HG02870 (cell line): ENCODE results near the gene SSBP4.
"Not testable (repeated sequence)": the region's sequence is repeated elsewhere in the genome, so short reads cannot be mapped to it uniquely, and the experiment has no call there.

ENCODE experiments used
- ATAC-seq: cut with Tn5 transposase; IDR thresholded peaks from one replicate; pipeline ENCODE4 v1.9.1; 2021; ENCODE audit warnings: mild to moderate bottlenecking, moderate library complexity; ENCODE audit not compliant: unreplicated experiment

Gene SSBP4

DNA sequence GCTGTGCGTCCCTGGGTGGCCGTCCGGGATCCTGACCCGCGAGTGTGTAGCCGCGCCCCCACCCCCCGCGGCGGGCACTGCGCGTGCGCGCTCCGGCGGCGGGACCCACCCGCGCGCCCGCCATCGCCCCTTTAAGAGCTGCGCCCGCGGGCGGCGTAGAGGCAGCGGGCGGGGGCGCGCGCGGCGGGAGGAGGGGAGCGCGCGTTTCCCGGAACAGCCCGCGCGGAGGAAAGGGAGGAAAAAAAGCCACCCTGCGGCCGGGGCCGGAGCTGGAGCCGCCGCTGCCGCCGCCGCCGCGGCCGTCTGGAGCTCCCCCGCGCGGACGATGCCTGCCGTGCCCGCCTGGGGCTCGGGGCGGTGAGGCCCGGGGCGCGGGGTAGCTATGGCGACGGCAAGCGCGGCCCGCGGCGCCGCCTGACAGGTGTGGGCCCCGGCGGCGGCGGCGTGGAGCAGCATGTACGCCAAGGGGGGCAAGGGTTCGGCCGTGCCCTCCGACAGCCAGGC lies at the start of gene SSBP4:
TSS of gene SSBP4 (plus strand) at position 204 of the 504 bp plus-strand sequence. CDS start at position 455, 251 bp downstream.
- ATAC-seq, result no peak

DNA sequence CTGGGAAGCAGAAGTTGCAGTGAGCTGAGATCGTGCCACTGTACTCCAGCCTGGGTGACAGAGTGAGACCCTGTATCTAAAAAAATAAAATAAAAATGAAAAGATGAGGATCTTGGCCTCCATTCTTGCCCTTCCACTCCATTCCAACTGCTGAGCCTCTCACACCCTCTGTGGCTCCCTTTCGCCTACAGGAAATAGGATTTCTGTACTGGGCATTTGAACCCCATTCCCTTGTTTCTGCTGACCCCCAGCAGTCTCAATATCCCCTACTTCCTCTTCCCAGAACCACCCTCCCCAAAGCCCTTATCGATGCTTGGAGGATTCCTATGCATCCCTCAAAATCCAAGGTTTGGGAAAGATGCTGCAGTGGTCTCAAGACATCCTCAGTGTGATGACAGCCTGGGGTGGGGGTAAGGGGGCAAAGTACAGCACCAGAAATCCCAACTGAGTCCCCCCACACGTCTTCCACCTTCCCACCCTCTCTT lies 45.7 kb upstream of the SSBP4 start:
- no peak for ATAC-seq

DNA sequence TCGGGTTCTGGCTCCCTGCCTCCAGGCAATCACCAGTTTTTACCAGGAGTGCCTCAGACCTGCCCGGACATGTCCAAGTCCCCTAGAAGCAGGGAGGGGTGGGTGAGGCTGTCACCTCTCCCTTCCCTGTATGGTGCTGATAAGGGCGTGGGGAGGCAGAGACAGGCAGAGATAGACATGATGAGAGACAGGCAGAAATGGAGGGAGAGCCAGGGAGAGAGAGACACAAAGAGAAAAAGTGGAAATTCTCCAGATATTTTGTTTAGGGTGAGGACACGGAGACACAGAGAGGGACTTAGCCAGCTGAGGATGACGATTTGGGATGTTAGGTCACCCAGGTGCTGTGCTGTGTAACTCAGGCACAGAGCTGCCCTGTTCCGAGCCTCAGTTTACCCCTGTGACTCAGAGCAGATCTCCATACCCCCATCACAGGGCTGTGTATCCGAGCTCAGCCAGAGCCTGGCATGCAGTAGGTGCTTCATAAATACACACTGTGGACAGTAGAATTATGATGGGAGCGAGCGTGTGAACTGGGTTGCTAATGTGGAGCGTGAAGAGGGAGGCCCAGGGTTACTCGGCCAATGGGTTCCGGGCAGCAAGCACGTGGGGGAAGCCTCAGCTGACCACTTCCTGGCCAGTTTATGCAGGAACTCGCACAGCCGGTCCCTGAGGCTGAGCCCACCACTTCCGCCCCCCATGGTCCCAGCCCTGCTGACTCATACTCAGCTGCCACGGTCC lies 45.1 kb upstream of the SSBP4 start:
- peak; percentile 84 for ATAC-seq

DNA sequence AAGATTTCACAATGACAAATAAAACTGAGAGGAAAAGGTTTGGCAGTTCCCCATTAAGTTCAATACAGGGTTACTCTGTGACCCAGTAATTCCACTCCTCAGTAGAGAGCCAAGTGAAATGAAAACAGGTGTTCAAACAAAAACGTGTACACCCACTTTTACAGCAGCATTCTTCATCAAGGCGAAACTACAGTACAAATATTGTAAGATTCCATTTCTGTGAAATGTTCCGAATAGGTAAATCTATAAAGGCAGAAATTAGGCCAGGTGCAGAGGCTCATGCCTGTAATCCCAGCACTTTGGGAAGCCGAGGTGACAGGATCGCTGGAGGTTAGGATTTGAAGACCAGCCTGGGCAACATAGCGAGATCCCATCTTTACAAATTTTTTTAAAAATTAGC lies 42.2 kb upstream of the SSBP4 start:
- no peak for ATAC-seq

DNA sequence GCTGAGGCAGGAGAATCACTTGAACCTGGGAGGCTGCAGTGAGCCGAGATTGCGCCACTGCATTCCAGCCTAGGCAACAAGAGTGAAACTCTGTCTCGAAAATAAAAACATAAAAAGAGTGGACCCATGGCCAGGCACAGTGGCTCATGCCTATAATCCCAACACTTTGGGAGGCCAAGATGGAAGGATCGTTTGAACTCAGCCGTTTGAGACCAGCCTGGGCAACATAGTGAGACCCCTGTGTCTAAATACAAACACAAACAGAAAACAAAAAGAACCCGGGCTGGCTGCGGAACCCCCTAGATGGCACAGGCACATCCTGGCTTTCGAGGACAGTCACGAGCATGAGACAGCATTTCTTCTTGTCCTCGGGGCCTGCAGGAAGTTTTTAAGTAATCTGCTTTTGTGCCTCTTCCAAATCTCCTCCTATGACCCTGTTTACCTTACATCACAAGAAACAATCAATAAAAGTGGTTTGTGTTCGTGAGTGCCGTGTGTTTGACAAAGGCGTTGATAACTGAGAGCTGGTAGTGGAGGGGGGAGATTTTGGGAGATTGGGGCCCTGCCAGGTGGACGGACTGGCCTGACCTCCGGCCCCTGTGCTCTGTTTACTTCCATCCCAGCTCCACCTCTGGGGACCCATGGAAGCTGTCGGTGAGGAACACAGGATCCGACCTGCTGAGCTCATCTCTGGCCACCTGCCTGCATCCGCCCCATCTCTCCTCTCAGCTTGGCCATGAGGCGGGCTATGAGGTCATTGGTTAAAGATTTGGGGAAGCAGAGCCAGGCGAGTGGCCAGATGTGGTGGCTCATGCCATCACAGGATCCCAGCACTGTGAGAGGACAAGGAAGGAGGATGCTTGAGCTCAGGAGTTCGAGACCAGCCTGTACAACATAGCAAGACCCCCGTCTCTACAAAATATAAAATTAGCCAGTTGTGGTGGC lies 39.1 kb upstream of the SSBP4 start:
- ATAC-seq, result no peak

DNA sequence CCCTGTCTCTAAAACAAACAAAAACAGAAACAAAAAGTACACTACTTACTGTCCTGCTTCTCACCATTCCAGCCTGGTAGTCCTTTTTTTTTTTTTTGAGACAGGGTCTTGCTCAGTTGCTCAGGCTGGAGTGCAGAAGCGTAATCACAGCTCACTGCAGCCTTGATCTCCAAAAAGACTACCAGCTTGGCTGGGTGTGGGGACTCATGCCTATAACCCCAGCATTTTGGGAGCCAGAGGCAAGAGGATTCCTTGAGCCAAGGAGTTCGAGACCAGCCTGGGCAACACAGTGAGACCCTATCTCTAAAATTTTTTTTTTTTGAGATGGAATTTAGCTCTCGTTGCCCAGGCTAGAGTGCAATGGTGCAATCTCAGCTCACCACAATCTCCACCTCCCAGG lies 38.4 kb upstream of the SSBP4 start:
- no peak for ATAC-seq

DNA sequence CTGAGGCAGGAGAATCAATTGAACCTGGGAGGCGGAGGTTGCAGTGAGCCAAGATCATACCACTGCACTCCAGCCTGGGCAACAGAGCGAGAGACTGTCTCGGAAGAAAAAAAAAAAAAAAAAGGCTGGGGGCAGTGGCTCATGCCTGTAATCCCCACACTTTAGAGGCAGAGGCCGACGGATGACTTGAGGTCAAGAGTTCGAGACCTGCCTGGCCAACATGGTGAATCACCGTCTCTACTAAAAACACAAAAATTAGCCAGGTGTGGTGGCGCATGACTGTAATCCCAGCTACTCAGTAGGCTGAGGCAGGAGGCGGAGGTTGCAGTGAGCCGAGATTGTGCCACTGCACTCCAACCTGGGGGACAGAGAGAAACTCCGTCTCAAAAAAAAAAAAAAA lies 35.6 kb upstream of the SSBP4 start:
- ATAC-seq, result not testable (repeated sequence)

DNA sequence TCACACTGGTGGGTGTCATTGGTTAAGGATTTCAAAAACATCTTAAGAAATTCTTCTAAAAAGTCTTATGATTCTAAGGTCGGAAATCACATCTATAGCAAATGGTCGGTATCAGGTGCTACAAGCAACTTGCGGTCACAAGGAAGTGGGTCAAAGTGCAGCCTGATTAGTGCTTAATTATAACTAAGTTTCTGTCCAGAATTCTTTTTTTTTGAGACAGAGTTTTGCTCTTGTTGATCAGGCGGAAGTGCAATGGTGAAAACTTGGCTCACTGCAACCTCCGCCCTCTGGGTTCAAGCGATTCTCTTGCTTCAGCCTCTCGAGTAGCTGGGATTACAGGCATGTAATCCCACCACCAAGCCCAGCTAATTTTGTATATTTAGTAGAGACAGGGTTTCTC lies 34.4 kb upstream of the SSBP4 start:
- no peak for ATAC-seq

DNA sequence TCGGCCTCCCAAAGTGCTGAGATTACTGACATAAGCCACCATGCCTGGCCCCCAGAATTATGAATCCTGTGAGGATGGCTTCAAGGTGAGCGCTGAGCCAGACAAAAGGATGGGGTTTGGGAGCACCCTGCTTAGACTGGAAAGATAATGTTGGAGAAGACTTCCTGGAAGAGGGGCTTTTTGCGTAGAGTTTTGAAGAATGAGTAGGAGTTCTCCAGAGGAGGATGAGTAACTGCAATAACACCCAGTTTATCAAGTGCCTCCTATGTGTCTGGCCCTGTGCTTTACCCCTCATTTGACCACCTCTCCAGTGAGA lies 33.9 kb upstream of the SSBP4 start:
- ATAC-seq, result no peak

DNA sequence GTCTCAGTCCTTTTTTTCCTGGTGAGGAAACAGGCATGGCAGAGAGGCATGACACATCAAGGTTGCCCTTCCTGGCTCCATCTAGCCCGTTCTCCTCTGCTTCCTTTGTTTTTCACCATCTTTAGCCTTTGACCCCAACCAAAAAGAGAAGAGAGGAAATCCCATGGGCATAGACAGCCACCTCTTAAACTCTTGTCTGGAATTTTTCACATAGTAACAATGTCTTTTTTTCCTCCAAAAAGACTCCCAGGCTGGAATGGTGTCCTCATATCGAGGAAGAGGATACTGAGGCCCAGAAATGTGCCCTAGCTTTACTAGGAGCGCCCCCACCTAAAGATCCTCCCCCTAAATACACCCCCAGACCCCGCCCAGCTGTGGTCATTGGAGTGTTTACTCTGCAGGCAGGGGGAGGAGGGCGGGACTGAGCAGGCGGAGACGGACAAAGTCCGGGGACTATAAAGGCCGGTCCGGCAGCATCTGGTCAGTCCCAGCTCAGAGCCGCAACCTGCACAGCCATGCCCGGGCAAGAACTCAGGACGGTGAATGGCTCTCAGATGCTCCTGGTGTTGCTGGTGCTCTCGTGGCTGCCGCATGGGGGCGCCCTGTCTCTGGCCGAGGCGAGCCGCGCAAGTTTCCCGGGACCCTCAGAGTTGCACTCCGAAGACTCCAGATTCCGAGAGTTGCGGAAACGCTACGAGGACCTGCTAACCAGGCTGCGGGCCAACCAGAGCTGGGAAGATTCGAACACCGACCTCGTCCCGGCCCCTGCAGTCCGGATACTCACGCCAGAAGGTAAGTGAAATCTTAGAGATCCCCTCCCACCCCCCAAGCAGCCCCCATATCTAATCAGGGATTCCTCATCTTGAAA lies 33.3 kb upstream of the SSBP4 start, which contains the start of gene GDF15:
TSS of gene GDF15 (plus strand) at position 484 of the 868 bp plus-strand sequence. CDS start at position 516, 32 bp downstream.
- ATAC-seq, result no peak

DNA sequence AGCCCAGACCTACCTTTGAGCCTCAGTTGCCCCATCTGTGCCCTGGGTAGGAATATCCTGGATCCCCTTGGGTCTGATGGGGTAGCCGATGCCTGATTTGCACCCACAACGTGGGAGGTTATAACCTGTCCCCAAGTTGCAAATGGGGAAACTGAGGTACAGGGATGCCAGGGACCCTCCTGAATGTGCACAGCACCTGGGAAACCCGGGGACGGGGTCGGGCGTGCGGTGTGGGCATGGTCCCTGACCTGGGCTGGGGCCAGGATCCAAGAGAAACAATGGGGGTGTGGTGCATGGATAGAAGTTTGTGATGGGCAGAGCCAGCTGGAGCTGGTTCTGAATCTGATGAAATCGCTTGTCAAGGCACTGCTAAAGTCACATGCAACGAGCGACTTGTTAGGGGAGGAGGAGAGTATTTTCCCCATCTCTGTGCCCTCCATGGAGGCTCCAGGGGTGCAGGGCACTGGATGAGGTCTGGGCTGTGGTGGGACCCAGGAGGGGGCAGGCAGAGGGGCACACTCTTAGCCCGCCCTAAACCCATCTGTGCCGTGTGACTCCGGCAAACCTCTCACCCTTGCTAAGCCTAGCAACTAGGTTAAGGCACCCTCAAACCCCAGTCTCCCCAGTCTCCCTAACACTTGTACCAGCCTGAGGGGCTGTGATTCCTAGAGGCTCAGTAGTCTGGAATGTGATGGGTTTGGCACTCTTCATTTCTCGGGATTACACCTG lies 32.5 kb upstream of the SSBP4 start:
- ATAC-seq, result no peak

DNA sequence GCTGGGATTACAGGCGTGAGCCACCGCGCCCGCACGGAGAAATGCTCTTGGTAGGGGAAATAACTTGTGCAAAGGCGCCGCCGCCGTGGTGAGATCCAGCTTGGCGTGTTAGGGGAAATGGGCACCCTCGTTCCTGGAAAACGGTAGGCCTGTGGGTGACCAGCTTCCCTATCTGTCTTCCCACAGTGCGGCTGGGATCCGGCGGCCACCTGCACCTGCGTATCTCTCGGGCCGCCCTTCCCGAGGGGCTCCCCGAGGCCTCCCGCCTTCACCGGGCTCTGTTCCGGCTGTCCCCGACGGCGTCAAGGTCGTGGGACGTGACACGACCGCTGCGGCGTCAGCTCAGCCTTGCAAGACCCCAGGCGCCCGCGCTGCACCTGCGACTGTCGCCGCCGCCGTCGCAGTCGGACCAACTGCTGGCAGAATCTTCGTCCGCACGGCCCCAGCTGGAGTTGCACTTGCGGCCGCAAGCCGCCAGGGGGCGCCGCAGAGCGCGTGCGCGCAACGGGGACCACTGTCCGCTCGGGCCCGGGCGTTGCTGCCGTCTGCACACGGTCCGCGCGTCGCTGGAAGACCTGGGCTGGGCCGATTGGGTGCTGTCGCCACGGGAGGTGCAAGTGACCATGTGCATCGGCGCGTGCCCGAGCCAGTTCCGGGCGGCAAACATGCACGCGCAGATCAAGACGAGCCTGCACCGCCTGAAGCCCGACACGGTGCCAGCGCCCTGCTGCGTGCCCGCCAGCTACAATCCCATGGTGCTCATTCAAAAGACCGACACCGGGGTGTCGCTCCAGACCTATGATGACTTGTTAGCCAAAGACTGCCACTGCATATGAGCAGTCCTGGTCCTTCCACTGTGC lies 30.9 kb upstream of the SSBP4 start:
- peak; percentile 58 for ATAC-seq

DNA sequence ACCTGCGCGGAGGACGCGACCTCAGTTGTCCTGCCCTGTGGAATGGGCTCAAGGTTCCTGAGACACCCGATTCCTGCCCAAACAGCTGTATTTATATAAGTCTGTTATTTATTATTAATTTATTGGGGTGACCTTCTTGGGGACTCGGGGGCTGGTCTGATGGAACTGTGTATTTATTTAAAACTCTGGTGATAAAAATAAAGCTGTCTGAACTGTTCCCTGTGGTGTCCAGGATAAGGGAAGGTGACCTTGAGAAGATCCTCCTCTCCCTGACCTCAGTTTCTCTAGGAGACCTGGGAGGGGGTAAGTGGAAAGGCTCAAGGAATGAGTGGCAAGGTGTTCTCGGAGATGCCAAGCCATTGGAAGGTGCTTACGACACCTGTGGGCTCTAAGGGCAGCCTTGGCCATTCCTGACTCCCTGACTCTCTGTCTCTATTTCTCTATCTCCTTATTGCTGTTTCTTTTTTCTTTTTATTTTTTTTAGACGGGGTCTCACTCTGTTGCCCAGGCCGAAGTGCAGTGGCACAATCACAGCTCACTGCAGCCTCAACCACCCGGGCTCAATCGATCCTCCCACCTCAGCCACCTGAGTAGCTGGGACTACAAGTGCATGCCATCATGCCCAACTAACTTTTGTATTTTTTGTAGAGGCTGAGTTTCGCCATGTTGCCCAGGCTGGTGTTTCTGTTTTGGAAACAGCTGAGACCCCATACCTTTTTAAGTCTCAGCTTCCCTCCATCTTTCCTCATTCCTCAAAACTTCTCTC lies 30.1 kb upstream of the SSBP4 start:
- ATAC-seq, result no peak

DNA sequence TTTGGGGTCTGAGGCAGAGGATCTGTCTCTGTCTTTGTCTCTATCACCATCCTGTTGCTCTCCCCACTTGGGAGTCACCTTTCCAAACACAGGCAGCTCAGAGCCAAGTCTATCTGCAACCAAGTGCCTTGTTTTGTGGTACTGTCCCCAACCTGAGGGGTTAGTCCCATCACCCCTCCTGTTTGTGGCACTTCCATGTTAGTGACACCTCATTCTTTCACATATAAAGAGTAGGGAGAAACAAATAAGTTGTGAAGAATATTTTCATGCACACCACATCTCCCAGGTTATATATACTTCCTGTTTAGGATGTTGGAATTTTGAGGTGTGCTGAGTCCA lies 29.5 kb upstream of the SSBP4 start:
- ATAC-seq, result no peak

DNA sequence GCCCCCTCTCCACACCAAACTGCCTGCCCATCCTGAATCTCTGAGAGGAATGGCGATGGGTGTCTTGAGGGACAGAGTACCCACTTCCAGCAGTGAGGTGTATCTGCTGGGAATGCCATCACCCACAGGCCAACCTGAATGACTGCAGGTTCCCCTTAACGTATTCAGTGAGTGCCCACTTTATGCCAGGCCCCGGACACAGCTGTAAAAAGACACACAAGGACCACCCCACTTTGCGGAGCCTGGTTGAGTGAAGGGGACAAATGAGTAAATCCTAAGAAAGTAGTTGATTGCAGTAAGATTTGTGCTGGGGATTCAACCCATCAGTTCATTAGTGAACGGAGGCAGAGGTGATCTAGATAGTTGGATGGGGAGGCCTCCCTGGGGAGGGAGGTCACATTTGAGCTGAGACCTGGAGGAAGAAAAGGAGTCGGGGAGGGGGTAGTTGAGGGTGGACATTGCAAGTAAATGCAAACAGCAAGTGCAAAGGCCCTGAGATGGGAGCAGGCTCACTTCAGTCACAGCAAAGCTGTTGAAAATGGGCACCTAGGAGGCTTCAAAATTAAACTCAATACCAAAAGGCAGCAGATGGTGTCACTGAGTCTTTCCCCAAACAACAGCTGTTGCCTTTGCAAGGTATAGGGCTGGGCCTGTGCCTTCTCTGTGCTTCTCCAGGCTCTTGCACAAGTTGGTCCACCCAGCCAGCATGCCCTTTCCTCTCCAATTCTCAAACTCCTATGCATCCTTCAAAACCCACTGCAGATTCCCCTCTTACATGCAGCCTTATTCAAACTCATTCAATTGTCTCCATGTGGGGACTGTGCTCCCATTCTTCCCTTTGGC lies 28.9 kb upstream of the SSBP4 start:
- ATAC-seq, result no peak

DNA sequence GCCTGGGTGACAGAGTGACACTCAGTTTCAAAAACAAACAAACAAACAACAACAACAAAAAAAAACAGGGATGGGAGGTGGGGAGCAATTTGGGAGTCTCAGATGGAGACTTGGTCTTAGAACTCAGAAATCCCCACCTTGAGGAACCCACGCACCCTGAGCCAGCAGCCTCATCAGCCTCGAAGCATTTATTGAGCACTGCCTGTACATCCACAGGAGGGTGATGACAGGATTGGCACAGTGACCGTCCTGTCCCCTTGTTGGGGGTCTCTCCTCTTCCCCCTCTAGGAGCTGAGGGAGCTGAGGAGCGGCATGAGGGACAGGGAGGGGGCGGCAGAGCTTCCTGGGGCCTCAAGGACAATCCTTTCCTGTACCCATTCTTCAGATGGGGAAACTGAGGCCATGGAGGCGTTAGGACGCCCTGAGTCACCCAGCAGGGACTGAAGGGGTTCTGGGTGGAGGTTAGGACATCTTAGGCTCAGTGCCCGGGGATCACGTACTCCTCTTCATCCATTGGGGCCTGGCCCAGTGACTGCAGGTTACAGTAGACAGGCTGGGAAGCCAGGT lies 27.6 kb upstream of the SSBP4 start:
- ATAC-seq, result no peak

DNA sequence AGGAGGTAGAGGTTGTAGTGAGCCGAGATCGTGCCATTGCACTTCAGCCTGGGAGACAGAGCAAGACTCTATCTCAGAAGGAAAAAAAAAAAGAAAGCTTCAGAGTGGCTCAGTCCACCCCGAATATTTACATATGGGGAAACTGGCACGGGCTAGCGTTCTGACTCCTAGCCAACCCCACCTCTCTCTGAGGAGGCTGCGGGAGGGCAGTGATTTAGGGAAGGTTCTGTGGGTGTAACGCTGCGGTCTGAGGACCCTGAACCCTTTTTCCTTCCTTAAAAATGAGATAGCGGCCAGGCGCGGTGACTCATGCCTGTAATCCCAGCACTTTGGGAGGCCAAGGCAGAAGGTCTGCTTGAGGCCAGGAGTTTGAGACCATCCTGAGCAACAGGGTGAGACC lies 26.8 kb upstream of the SSBP4 start:
- no peak for ATAC-seq
